GM12872 (cell line): ENCODE measurements around the gene DNAI1.

Source experiments
- TF ChIP-seq, protein P1 (sequence below): IDR thresholded peaks from 3 replicates; pipeline ENCODE4 v1.5.1; 2011; ENCODE audit warnings: low read depth, mild to moderate bottlenecking, low read length, moderate library complexity; ENCODE audit not compliant: insufficient read depth

Gene DNAI1

DNA sequence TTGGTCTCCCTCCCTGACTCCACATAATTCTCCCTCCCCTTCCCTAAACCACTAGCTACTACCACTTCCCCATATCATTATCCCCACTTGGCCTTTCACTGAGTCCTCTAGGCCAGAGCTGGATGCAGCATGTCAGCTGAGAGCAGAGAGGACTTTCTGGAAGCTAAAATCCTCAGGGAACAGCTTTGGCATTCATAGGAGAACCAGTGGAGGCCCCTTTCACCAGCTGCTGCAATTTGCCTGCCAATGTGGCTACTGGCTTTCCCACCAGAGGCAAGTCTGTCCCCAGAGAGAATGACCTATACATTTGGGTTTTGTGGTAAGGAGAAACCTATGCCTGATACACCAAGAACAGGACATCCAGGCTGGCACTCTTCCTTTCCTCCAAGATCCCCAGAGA, 14.6 kb upstream of the DNAI1 start:
- TF ChIP-seq, protein P1, sequence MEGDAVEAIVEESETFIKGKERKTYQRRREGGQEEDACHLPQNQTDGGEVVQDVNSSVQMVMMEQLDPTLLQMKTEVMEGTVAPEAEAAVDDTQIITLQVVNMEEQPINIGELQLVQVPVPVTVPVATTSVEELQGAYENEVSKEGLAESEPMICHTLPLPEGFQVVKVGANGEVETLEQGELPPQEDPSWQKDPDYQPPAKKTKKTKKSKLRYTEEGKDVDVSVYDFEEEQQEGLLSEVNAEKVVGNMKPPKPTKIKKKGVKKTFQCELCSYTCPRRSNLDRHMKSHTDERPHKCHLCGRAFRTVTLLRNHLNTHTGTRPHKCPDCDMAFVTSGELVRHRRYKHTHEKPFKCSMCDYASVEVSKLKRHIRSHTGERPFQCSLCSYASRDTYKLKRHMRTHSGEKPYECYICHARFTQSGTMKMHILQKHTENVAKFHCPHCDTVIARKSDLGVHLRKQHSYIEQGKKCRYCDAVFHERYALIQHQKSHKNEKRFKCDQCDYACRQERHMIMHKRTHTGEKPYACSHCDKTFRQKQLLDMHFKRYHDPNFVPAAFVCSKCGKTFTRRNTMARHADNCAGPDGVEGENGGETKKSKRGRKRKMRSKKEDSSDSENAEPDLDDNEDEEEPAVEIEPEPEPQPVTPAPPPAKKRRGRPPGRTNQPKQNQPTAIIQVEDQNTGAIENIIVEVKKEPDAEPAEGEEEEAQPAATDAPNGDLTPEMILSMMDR, result no peak

DNA sequence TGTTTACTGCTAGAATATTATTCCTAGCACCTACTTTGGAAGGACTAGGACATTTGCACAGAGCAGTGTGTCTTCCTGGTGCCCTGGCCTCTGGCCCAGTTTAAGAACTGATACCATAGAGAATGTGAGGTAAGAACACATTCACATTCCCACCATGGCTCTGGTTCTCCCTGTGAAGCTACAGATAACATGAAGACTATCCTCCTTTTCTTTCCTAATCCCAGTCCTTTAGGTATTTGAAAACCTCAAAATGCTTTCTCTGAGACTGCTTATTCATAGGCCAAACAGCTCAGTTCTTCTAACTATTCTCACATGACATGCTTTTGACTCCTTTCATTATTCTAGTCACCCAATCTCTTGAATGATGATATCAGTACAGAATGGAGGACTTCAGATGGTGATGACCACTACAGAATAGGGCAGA, 12.1 kb upstream of the DNAI1 start:
- TF ChIP-seq, protein P1, result no peak

DNA sequence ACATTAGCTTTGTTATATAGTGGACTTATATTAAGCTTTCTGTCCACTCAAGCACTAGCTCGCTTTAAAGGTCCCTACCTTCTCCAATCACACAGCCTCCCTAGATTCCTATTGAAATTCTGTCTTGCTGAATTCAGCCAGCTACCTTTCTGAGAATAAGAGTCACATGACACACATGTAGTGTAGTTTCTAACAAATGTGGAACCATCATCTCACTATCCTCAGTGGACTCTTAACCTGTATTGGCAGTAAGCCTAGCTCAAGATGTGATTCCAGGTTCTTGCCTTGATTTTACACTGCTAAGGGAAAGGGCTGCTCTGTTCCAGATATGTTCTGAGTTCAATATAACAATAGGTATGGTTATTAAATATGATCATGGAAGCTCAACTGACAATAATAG, 11.7 kb upstream of the DNAI1 start:
- TF ChIP-seq, protein P1, result no peak

DNA sequence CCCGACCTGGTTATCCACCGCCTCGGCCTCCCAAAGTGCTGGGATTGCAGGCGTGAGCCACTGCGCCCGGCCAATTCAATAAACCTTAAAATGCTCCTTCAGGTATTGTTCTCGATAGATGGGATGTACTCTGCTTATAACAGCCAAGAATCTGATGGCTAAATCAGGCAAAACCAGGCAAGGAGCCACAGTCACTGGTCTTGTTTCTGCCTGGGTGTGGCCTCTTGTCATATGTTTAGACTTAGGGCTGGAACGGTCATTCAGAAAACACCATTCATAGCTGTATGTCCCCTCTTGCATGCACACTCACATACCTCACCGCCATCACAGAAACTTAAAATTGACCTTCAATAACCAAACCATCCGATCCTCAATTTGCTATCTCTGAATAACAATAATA, 8.0 kb upstream of the DNAI1 start:
- TF ChIP-seq, protein P1, result no peak

DNA sequence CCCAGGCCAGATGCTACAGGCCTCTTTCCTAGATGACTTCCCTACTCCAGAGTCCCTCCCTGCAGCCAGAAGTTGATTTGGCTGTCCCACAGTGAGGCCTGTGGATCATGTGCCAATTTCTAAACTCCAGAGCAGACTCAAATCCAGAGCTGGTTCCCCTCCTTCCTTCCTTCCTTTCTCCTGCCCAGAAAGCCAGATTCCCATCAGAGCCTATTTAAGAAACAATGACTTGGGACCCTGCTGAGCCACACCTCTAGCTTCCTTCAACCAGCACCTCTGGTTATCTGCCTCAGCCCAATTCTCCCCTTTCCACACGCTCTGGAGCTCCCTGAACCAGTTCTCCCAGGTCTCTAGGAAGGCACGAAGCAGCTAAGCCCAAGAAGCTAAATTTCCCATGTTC, 7.5 kb upstream of the DNAI1 start:
- TF ChIP-seq, protein P1, result no peak

DNA sequence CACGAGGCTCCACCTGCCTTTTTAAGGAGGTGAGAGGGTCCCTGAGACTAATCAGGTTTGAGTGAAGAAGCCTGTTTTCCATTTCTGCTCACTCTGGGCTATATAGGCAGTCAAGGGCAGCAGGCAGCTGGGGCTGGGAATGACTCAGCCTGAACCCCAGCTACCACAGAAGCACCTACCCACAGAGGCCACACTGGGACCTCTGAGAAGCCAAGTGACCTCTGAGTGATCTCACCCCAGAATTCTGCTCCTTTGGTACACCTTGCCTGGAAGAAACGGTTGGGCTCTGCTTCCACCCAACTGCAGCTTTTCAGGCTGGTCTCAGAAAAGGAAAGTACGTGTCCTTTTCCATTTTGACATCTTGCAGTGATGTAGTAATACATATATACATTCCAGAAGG, 7.1 kb upstream of the DNAI1 start:
- TF ChIP-seq, protein P1, result no peak

DNA sequence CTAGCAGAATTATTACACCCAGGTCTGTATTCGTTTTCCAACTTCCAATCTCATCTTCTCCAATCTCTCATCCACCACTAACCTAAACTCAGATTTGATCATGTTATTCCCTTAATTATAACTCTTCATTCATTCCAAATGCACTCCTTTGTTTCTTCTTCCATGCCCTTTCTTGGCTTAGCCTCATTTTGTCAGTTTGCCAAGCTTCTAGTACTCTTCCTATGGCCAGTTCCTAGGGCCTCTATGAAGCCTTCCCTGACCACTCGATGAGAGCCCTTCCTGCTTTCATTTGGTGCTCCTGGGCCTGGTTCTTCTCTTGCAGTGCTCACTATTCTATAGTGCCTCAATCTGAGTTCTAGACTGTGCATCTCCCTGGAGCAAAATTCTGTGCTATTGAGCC, 6.0 kb upstream of the DNAI1 start:
- TF ChIP-seq, protein P1, result no peak
